OCI-LY3 (cell line): Measurements from ENCODE around the gene HPS1.
"Not testable (repeated sequence)": the region's sequence is repeated elsewhere in the genome, so short reads cannot be mapped to it uniquely, and the experiment has no call there.

Source experiments
- H2AFZ ChIP-seq: fragments of 200-600, 300-600 bp; shearing (Covaris generic); 2 replicates; pipeline ENCODE4 v1.6.0; 2014; ENCODE audit warnings: antibody characterized with exemption, low read depth, low read length
- H3K27ac ChIP-seq: fragments of 200-600, 300-600 bp; sonication (generic); 2 replicates; pipeline ENCODE4 v1.5.1; 2014; ENCODE audit warnings: mild to moderate bottlenecking, low read length, moderate library complexity, mixed read lengths
- H3K27me3 ChIP-seq: fragments of 200-600, 300-600 bp; sonication (generic); 2 replicates; pipeline ENCODE4 v1.6.1; 2014; ENCODE audit warnings: low read depth, low read length, mixed read lengths
- H3K36me3 ChIP-seq: fragments of 200-600, 300-600 bp; sonication (generic); replicated peaks from 2 replicates; pipeline ENCODE3; 2014; ENCODE audit warnings: low read depth, low read length, mixed read lengths
- H3K4me1 ChIP-seq: fragments of 300-600, 200-600 bp; sonication (generic); 2 replicates; pipeline ENCODE4 v1.6.1; 2014; ENCODE audit warnings: low read length, mixed read lengths
- H3K4me2 ChIP-seq: fragments of 200-600, 300-600 bp; sonication (generic); 2 replicates; pipeline ENCODE4 v1.6.1; 2014; ENCODE audit warnings: low read length, mixed read lengths
- H3K4me3 ChIP-seq: fragments of 300-600, 200-600 bp; sonication (generic); 2 replicates; pipeline ENCODE4 v1.5.1; 2014; ENCODE audit warnings: antibody characterized with exemption, mild to moderate bottlenecking, low read length, moderate library complexity
- H3K79me2 ChIP-seq: fragments of 300-600, 200-600 bp; shearing (Covaris generic); 2 replicates; pipeline ENCODE4 v1.6.1; 2014; ENCODE audit warnings: mild to moderate bottlenecking, low read length, mixed read lengths
- H3K9ac ChIP-seq: fragments of 300-600, 200-600 bp; shearing (Covaris generic); 2 replicates; pipeline ENCODE4 v1.6.0; 2014; ENCODE audit warnings: mild to moderate bottlenecking, low read length, moderate library complexity
- H3K9me3 ChIP-seq: fragments of 200-600, 300-600 bp; shearing (Covaris generic); 2 replicates; pipeline ENCODE4 v1.6.1; 2014; ENCODE audit warnings: low read length, mixed read lengths; ENCODE audit not compliant: insufficient read depth
- H4K20me1 ChIP-seq: fragments of 200-600, 300-600 bp; sonication (generic); 2 replicates; pipeline ENCODE4 v1.6.1; 2016; ENCODE audit warnings: low read length, mixed read lengths; ENCODE audit not compliant: insufficient read depth
- CTCF ChIP-seq: fragments of 200-600, 300-600 bp; sonication (generic); IDR thresholded peaks from 2 replicates; pipeline ENCODE4 v1.5.1; 2014; ENCODE audit warnings: antibody characterized with exemption, low read length, low read depth
- EZH2phosphoT487 ChIP-seq: fragments of 200-600 bp; shearing (Covaris generic); IDR thresholded peaks from 2 replicates; pipeline ENCODE4 v1.6.1; 2018; ENCODE audit warnings: antibody characterized with exemption, mixed run types, low read depth

Gene HPS1

DNA sequence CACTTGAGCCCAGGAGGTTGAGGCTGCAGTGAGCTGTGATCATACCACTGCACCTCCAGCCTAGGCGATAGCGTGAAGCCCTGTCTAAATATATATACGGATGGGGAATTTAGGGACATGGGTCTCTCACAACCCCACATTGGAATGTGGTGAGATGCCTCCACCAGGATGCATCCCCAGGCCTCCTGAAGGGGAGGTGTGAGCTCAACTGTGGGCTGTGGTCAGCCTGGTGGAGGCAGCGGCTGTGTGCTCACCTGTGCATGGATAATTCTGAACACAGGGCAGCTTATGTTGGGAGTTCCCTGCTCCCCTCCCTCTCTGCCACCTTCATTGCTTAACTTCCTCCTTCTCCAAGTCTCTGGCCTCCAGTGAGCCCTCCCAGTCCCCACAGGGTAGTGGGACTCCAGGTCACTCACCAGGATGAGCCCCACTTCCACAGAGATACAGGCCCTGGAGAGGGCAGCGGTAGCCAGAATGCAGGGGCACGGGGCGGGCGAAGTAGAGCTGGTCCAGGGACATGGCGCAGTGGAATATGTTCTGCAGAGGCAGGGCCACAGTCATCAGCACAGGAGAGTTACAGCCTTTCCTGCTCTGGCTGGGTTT is 62.1 kb downstream of the HPS1 start:
- Histone ChIP-seq H3K4me1 (no peaks in the 10 kb centered on the region), H2AFZ (no peak overlapping the region), H3K79me2 (no peaks in the 10 kb centered on the region), H3K4me3 (no peak overlapping the region), H3K4me2 (no peak overlapping the region), H3K9me3 (no peaks in the 10 kb centered on the region), H3K27ac (no peak overlapping the region), H3K36me3 (no peaks in the 10 kb centered on the region), H3K27me3 (no peaks in the 10 kb centered on the region), H3K9ac (no peak overlapping the region), H4K20me1 (no peaks in the 10 kb centered on the region)
- no peak for TF ChIP-seq CTCF
- TF ChIP-seq EZH2phosphoT487: no peak

GRCh38 chr10:98383869-98384268 is 62.9 kb downstream of the HPS1 start:
- no peaks in the 10 kb centered on the region for H4K20me1 ChIP-seq
- H3K9ac ChIP-seq: no peak overlapping the region
- H3K9me3 ChIP-seq: no peaks in the 10 kb centered on the region
- H3K4me3 ChIP-seq: no peak overlapping the region
- no peak overlapping the region for H3K27ac ChIP-seq
- no peaks in the 10 kb centered on the region for H3K36me3 ChIP-seq
- H2AFZ ChIP-seq: no peak overlapping the region
- H3K79me2 ChIP-seq: no peaks in the 10 kb centered on the region
- TF ChIP-seq EZH2phosphoT487 (no peak), CTCF (no peak)
- H3K4me2 ChIP-seq: no peak overlapping the region
- no peaks in the 10 kb centered on the region for H3K4me1 ChIP-seq
- H3K27me3 ChIP-seq: no peaks in the 10 kb centered on the region

GRCh38 chr10:98383134-98383667 is 63.5 kb downstream of the HPS1 start:
- H2AFZ ChIP-seq, H3K79me2 ChIP-seq, H3K27me3 ChIP-seq, H3K9ac ChIP-seq, H4K20me1 ChIP-seq, H3K4me1 ChIP-seq, H3K36me3 ChIP-seq, H3K4me3 ChIP-seq, H3K27ac ChIP-seq, H3K4me2 ChIP-seq, H3K9me3 ChIP-seq: not testable (repeated sequence)

DNA sequence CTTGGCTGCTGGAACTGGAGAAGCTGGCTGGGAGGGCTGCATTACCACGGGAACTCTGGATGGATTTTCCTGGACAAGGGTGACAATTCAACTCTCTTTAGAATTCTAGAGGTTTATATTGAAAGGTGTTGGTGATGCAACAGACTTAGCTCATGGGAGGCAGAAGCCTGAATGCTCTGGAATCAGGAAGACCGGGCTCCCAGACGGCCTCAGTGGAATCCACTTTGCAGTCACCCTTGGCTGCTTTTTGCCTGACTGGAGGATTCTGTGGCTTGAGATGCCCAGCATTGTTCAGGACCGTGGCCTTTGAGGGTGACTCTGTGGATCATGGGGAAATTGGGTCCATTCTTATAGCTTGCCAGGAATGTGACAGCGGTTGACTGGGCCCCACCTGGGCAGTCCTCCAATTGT is 64.0 kb downstream of the HPS1 start:
- no peaks in the 10 kb centered on the region for H4K20me1 ChIP-seq
- no peaks in the 10 kb centered on the region for H3K4me1 ChIP-seq
- H3K4me2 ChIP-seq: no peak overlapping the region
- no peak overlapping the region for H3K4me3 ChIP-seq
- no peaks in the 10 kb centered on the region for H3K27me3 ChIP-seq
- no peak overlapping the region for H3K27ac ChIP-seq
- no peaks in the 10 kb centered on the region for H3K36me3 ChIP-seq
- no peaks in the 10 kb centered on the region for H3K79me2 ChIP-seq
- H2AFZ ChIP-seq: no peak overlapping the region
- no peaks in the 10 kb centered on the region for H3K9me3 ChIP-seq
- no peak overlapping the region for H3K9ac ChIP-seq
- TF ChIP-seq CTCF (no peak), EZH2phosphoT487 (no peak)
